Nephron (organoid): ENCODE data around the gene C18orf54.

Experiments used
- H3K27ac Mint-ChIP-seq, 3 experiments: 2 replicates each; pipeline ENCODE4 v1.8.0; 2020; ENCODE audit warnings: mixed read lengths in 3 of 3, mild to moderate bottlenecking in 2 of 3, moderate library complexity in 1 of 3
- H3K27me3 Mint-ChIP-seq: 2 replicates; pipeline ENCODE4 v1.8.0; 2021; ENCODE audit warnings: low read depth, mild to moderate bottlenecking, moderate library complexity, mixed read lengths
- H3K36me3 Mint-ChIP-seq: 2 replicates; pipeline ENCODE4 v1.8.0; 2020; ENCODE audit warnings: low read depth, mixed read lengths
- H3K4me1 Mint-ChIP-seq: 2 replicates; pipeline ENCODE4 v1.8.0; 2020; ENCODE audit warnings: mixed read lengths
- H3K4me3 Mint-ChIP-seq, 3 experiments: 2 replicates each; pipeline ENCODE4 v1.8.0; 2020; ENCODE audit warnings: mild to moderate bottlenecking in 3 of 3, mixed read lengths in 3 of 3, moderate library complexity in 2 of 3
- H3K9me3 Mint-ChIP-seq: 2 replicates; pipeline ENCODE4 v1.8.0; 2020; ENCODE audit warnings: mixed read lengths
- CTCF ChIP-seq, 3 experiments: fragments of 200-600 bp; sonication (generic); IDR thresholded peaks; one replicate each; pipeline ENCODE4 v1.5.0; 2021; ENCODE audit warnings: antibody characterized with exemption in 3 of 3; ENCODE audit not compliant: unreplicated experiment in 3 of 3

Gene C18orf54

DNA sequence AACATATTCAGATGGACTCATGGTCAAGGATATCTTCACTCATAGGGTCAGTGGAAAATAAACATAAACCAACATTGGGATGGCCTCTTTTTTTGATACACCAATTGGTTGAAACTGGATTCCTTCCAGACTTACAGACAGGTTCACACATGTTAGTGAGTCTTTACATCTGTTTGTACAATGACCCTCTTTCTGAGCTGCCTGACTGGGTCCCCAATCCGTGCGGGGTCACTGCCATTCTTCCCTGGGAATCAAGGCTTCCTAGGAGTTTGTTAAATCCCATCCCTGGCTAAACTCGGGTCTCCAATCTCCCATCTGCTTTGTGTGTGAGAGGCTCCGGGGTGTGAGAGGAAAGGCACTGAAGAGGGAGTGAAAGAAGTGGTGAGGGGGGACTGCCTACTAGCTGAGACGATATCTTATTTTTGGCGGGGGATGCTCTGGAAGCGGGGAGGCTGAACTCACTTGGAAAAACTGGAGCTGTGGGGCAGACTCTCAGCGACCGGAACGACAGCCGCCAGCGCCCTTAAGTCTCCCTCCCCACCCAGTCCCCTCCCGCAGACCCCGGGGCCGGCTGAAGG lies 535 bp upstream of the C18orf54 start:
- H3K4me1 Mint-ChIP-seq: peaks cover 12% of the 10 kb centered on the region
- peaks cover 17% of the 10 kb centered on the region for H3K36me3 Mint-ChIP-seq
- H3K27me3 Mint-ChIP-seq: no peaks in the 10 kb centered on the region
- no peaks in the 10 kb centered on the region for H3K9me3 Mint-ChIP-seq
- peak overlapping the region; percentile 96 to 99 (median 99) for H3K4me3 Mint-ChIP-seq
- H3K27ac Mint-ChIP-seq: peak overlapping the region; percentile 69 to 96 (median 95)
- no peak for TF ChIP-seq CTCF (IDR thresholded peaks at IDR 0.05; ENCODE audit: unreplicated experiment in 3 of 3)

DNA sequence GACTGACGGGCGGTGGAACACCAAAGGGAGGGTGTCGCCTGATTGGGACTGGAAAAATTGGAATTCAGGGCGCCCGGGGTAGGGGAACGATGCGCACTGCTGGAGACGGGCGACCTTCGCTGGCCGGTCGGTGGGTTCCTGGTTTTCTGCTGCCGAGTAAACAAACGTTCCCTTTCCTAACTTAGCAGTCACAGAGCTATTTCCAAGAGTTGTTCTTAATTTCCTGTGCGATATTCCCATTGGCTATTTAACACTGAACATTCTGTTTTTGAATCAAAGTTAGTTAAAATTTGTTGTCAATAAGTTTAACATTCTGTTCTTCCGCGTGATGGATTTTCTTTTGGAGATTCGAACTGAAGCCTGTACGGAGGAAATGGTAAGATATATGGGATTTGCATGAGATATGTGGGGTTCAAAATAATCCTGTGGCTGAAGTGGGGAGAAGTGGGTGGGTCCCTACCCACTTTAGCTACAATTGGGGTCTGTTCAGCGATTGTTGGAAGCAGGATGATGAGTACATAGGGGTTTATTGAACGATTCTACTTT lies 862 bp downstream of the C18orf54 start:
- H3K9me3 Mint-ChIP-seq: no peaks in the 10 kb centered on the region
- no peaks in the 10 kb centered on the region for H3K27me3 Mint-ChIP-seq
- no peak for TF ChIP-seq CTCF (IDR thresholded peaks at IDR 0.05; ENCODE audit: unreplicated experiment in 3 of 3)
- H3K36me3 Mint-ChIP-seq: peaks cover 21% of the 10 kb centered on the region
- peak overlapping the region; percentile 69 to 96 (median 95) for H3K27ac Mint-ChIP-seq
- peak overlapping the region; percentile 96 to 99 (median 99) for H3K4me3 Mint-ChIP-seq
- H3K4me1 Mint-ChIP-seq: peaks cover 12% of the 10 kb centered on the region

GRCh38 chr18:54359233-54359632 lies 1.5 kb downstream of the C18orf54 start:
- Mint-ChIP-seq H3K4me3 (peak overlapping the region; percentile 96 to 99 (median 99)), H3K27ac (peak overlapping the region in 1 of 3 experiments; percentile 69), H3K4me1 (peaks cover 12% of the 10 kb centered on the region), H3K36me3 (peaks cover 21% of the 10 kb centered on the region), H3K9me3 (no peaks in the 10 kb centered on the region), H3K27me3 (no peaks in the 10 kb centered on the region)
- no peak for TF ChIP-seq CTCF (IDR thresholded peaks at IDR 0.05; ENCODE audit: unreplicated experiment in 3 of 3)

DNA sequence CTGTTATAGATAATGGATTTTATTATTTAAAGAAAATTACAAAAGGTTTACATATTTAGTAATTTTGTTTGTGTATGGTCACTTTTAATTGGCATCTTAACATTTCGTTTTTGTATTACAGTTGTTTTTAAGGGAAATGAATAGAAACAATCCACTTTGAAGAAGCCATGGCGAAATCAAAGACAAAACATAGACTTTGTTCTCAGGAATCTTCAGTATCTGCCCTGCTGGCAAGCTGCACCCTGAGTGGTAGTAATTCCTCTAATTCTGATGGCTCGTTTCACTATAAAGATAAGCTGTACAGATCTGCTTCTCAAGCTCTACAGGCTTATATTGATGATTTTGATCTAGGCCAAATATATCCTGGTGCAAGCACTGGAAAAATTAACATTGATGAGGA lies 2.7 kb downstream of the C18orf54 start:
- Mint-ChIP-seq H3K4me3 (peak overlapping the region in 2 of 3 experiments; percentile 26 to 55), H3K27ac (no peak overlapping the region), H3K36me3 (peaks cover 28% of the 10 kb centered on the region), H3K9me3 (no peaks in the 10 kb centered on the region), H3K27me3 (no peaks in the 10 kb centered on the region), H3K4me1 (peaks cover 12% of the 10 kb centered on the region)
- TF ChIP-seq CTCF (IDR thresholded peaks at IDR 0.05; ENCODE audit: unreplicated experiment in 3 of 3): no peak

DNA sequence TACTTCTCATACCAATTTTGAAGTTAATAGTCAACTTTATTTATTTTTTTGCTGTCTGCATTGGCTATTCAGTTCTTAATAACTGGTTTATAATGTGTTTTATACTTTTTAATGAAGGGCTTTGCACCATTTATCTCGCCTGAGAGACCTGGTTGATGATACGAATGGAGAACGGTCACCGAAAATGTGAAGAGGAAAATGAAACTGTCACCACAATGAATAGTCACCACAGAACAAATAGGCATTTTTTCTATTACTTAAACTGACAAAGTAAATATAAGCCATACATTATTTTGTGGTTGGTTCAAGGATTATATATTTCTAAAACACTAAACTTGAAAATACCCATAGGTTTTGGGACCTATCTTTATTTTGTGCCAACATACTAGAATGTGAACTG lies 20.4 kb downstream of the C18orf54 start:
- no peaks in the 10 kb centered on the region for H3K4me1 Mint-ChIP-seq
- H3K9me3 Mint-ChIP-seq: no peaks in the 10 kb centered on the region
- H3K4me3 Mint-ChIP-seq: no peak overlapping the region
- no peak for TF ChIP-seq CTCF (IDR thresholded peaks at IDR 0.05; ENCODE audit: unreplicated experiment in 3 of 3)
- H3K27me3 Mint-ChIP-seq: no peaks in the 10 kb centered on the region
- H3K36me3 Mint-ChIP-seq: peaks cover 12% of the 10 kb centered on the region
- H3K27ac Mint-ChIP-seq: no peak overlapping the region

GRCh38 chr18:54381640-54382039 lies 23.9 kb downstream of the C18orf54 start:
- no peak for TF ChIP-seq CTCF (IDR thresholded peaks at IDR 0.05; ENCODE audit: unreplicated experiment in 3 of 3)
- Mint-ChIP-seq H3K36me3 (peaks cover 7% of the 10 kb centered on the region), H3K27me3 (no peaks in the 10 kb centered on the region), H3K4me3 (no peak overlapping the region), H3K4me1 (no peaks in the 10 kb centered on the region), H3K9me3 (no peaks in the 10 kb centered on the region), H3K27ac (no peak overlapping the region)
